HL-60 (cell line): Measurements from ENCODE around the gene ITIH4.

ENCODE experiments used
- DNase-seq, 2 experiments: peaks; one replicate each; pipeline ENCODE4 v3.0.0-alpha.2; 2010 to 2020; ENCODE audit warnings: low read depth in 1 of 2, low spot score in 1 of 2
- H3K27ac ChIP-seq: fragments of 250-450 bp; sonication (Bioruptor Pico); replicated peaks from 2 replicates; pipeline ENCODE4 v1.5.1; 2020; ENCODE audit warnings: mild to moderate bottlenecking, moderate library complexity
- H3K27me3 ChIP-seq: fragments of 250-450 bp; sonication (Bioruptor Pico); 2 replicates; pipeline ENCODE4 v1.5.1; 2021; ENCODE audit warnings: mild to moderate bottlenecking, moderate library complexity; ENCODE audit not compliant: insufficient read depth, poor library complexity, severe bottlenecking
- H3K4me3 ChIP-seq: replicated peaks from 2 replicates; pipeline ENCODE4 v1.5.1; 2011; ENCODE audit warnings: mild to moderate bottlenecking, control low read depth, low read length; ENCODE audit not compliant: insufficient read depth
- CTCF ChIP-seq: IDR thresholded peaks from one replicate; pipeline ENCODE4 v1.5.1; 2011; ENCODE audit warnings: low read length, control low read depth, inconsistent platforms; ENCODE audit not compliant: insufficient read depth
- GABPA ChIP-seq: IDR thresholded peaks from 2 replicates; pipeline ENCODE4 v1.6.1; 2012; ENCODE audit warnings: low read depth
- POLR2AphosphoS5 ChIP-seq: IDR thresholded peaks from 2 replicates; pipeline ENCODE4 v1.6.1; 2012; ENCODE audit warnings: low read depth
- REST ChIP-seq: IDR thresholded peaks from 2 replicates; pipeline ENCODE4 v1.6.1; 2012; ENCODE audit warnings: low read depth; ENCODE audit not compliant: insufficient replicate concordance
- SPI1 ChIP-seq: IDR thresholded peaks from 2 replicates; pipeline ENCODE4 v1.6.1; 2012; ENCODE audit warnings: low read depth, mild to moderate bottlenecking, borderline replicate concordance

Gene ITIH4

DNA sequence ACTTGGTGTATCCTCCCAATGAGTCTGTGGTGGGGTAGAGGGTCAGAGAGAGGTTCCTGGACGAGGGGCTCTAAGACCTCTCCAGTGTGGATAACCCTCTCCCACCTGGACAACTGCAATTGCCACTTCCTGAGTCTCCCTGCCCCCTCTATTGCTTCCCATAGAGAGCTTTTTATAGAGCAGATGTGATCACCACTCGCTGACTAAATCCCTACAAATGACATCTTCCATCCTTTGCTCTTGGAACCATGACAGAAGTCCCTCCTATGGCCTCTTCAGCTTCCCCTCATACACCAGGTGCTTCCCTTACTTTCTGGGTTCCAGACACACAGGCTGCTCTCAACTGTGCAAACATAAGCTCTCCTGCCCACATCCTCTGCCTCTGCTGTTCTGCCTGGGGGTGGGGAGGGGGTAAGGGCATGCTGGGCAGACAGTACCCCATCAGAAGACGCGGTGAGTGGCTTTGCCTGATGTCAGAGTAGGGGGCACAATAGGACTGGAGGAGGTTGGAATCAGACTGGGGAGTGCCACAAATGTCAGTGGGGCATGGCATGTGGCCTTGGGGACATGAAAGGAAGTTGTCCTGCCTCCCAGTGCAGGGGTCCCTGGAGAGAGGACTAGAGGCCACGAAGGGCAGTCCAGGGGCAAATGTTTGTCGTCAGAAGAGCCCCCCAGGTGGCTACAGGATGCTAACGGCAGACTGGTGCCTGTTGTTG lies 20.7 kb downstream of the ITIH4 start:
- H3K4me3 ChIP-seq: no peak overlapping the region
- H3K27ac ChIP-seq: no peak overlapping the region
- no peak for DNase-seq
- no peak for TF ChIP-seq GABPA
- TF ChIP-seq SPI1: no peak
- no peak for TF ChIP-seq POLR2AphosphoS5
- TF ChIP-seq CTCF: no peak
- no peak for TF ChIP-seq REST
- H3K27me3 ChIP-seq: no peaks in the 10 kb centered on the region

GRCh38 chr3:52809149-52809548 lies 21.3 kb downstream of the ITIH4 start:
- no peak for DNase-seq
- TF ChIP-seq GABPA: no peak
- no peak for TF ChIP-seq POLR2AphosphoS5
- TF ChIP-seq SPI1: no peak
- TF ChIP-seq REST: no peak
- TF ChIP-seq CTCF: no peak
- Histone ChIP-seq H3K4me3 (no peak overlapping the region), H3K27ac (no peak overlapping the region), H3K27me3 (no peaks in the 10 kb centered on the region)

GRCh38 chr3:52805270-52806039 lies 25.0 kb downstream of the ITIH4 start:
- Histone ChIP-seq H3K4me3 (no peak overlapping the region), H3K27ac (no peak overlapping the region), H3K27me3 (no peaks in the 10 kb centered on the region)
- TF ChIP-seq CTCF (no peak), GABPA (no peak), REST (no peak), SPI1 (no peak), POLR2AphosphoS5 (no peak)
- DNase-seq: no peak
